ENCODE results near the gene AGPS.
"Not testable (repeated sequence)": the region's sequence is repeated elsewhere in the genome, so short reads cannot be mapped to it uniquely, and the experiment has no call there.

The AGPS gene

GRCh38 chr2:177529166-177529565 lies 136.6 kb downstream of the AGPS start:
- no peak for DNase-seq (ENCODE audit: low read depth)

- DNase-seq (ENCODE audit: low read depth) = no peak
Measured at GRCh38 chr2:177530561-177530960, 138.0 kb downstream of the AGPS start.

DNA sequence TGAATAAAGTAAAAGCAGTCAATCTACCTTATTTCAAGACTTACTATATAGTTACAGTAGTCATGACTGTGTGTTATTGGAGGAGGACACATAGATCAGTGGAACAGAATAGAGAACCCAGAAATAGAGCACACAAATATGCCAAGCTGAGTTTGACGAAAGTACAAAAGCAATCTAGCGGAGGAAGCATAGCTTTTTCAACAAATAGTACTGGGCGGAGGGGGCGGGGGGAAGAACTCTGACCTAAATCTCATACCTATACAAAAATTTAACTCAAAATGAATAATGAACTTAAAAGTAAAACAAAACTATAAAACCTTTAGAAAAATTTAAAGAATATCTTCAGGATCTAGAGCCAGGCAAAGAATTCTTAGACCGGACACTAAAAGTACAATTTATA lies 139.1 kb downstream of the AGPS start:
- DNase-seq (ENCODE audit: low read depth) = no peak

- DNase-seq (ENCODE audit: low read depth) = no peak
Measured at GRCh38 chr2:177532567-177532966, 140.0 kb downstream of the AGPS start.

- no peak for DNase-seq (ENCODE audit: low read depth)
Measured at GRCh38 chr2:177533253-177533652, 140.7 kb downstream of the AGPS start.

- DNase-seq (ENCODE audit: low read depth) = no peak
Measured at GRCh38 chr2:177535000-177535399, 142.4 kb downstream of the AGPS start.

- DNase-seq (ENCODE audit: low read depth) = no peak
Measured at GRCh38 chr2:177535958-177536504, 143.5 kb downstream of the AGPS start.

GRCh38 chr2:177537213-177537612 lies 144.6 kb downstream of the AGPS start:
- DNase-seq (ENCODE audit: low read depth) = no peak

- no peak for DNase-seq (ENCODE audit: low read depth)
Measured at GRCh38 chr2:177537636-177538035, 145.1 kb downstream of the AGPS start.

DNA sequence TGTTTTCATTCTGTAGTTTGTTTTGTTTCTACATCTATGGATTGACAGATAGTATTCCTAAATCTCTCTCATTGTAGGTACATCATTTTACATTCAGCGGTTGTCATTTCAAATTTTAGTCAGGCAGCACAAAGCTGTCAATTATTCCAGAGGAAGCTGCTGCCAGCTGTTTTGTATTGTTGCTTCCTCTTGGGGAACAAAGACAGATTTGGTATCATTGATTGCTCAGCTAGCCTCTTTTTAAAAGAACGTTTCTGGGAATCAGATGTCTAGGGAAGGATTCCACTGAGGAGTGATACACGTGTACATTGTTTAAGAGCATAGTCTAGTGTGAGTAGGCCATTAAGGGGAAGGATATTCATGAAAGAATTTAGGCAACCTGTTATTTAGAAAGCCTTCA lies 145.8 kb downstream of the AGPS start:
- DNase-seq (ENCODE audit: low read depth) = no peak

- DNase-seq (ENCODE audit: low read depth) = no peak
Measured at GRCh38 chr2:177540283-177540682, 147.7 kb downstream of the AGPS start.

DNA sequence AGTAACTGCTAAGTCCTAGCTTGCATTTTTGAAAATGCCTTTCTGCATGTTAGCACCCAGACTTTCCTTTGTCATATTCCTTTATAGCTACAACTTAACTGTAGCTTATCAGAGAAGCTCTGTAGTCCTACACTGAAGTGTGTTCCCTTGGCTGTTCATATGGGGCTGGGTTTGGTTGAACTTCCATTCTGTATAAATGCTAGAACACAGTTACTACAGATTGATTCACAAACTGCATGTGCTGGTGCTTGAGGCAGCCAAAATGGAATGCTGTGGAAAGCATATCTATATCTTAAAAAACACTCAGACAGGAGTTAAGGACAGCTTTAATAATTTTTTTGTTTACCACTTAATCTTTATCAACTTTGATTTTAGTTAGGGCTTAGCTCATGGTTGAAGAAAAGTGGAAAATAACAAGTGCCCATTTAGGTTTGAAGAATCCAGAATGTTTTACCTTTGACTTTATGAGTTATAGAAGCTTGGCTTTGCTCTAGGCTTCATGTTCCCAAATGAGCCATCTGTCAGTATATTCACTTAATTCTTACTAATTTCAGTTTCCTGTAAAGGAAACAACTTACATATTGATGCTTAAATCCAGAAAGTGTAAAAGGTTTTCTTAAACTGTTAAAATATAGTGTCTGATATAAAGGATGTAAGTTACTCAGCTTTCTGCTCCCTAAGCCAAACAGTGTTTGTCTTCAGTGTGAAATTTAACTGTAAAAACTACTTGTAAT lies 148.9 kb downstream of the AGPS start:
- DNase-seq (ENCODE audit: low read depth) = no peak

GRCh38 chr2:177542396-177542795 lies 149.8 kb downstream of the AGPS start:
- DNase-seq (ENCODE audit: low read depth) = no peak

DNA sequence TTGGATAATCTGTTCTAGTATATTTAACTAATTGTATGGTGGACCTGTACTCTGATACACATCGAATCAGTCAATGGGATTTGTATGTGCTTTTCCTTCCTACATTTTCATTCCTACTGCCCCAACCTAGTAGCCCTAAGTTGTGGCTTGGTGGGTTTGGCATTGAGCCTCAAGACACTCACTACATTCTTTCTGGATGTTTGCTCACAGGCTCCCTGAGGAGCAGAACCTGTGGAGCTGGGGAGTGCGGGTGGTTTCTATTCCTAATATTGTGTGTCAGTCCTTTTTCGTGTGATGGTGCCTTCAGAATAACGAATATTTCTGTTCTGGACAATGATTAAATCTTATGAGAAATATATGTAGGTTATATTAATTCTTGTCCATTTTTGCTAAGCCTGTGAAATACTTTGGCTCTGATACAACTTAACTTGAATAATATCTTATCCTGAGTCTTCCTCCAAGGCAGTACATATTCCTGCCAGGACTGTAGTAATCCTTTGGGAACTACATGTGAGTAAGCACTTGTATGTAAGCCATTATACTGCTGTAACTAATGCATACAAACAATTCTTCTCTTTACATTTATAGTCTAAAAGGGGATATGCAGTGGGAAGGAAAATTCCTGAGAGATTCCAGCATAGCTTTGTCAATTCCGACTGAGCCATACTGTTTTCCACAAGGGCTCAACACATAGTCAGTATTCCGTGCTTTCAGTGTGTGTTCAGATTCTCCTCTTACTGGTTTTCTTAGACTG lies 150.6 kb downstream of the AGPS start:
- no peak for DNase-seq (ENCODE audit: low read depth)

DNA sequence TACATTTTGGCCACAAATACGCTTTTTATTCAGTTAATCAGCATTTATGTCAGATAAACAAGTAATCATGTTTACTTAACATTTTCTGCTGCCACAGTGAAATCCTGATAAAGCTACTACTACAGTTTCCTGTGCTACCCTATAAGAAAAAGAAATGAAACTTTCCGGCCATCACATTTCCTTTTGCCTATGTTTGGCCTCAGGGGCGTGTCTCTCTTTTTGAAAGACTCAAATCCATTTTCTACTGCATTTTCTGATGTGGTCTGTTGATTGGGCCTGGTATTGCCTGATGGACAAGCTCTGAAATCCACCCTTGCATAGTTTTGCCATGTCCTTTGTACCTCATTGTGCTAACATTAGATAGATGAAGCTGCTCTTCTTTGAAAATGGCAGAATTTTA lies 152.6 kb downstream of the AGPS start:
- DNase-seq (ENCODE audit: low read depth) = no peak

GRCh38 chr2:177545981-177546585 lies 153.5 kb downstream of the AGPS start:
- DNase-seq (ENCODE audit: low read depth) = no peak

DNA sequence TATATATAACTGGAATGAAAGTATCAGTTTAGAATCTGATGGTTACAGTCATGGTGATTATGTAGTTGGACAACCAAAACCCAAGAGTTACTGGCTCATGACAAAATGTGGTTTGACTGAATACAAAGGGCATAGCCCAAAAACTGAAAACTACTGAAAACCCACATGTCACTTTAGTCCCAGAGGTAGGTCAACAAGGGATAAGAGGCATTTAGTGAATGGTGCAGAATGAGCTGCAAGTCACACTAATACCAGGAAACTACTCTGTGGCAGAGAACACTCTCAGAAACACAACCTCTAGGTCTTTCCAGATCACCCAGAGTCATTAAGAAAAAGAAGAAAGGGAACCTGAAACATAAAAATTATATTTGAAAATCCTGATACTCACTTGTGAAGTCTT lies 154.5 kb downstream of the AGPS start:
- no peak for DNase-seq (ENCODE audit: low read depth)

DNA sequence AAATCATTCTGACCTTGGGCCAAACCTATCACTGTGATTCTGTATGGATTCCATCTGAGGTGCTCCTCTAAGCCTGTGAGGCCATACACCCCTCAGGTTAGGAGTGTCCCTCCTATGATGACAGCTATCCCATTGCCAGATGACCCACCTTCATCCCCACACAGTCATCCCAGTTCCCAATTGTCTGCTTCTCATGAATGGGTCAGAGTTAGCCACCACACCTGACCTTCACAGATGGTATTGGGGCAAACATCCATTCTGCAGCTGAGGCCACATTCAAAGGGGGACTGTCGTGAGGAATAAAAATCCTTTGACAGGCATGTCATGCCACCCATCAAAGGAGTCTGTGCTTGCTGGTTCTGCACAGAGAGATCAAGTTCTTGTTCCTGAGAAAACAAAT lies 155.2 kb downstream of the AGPS start:
- no peak for DNase-seq (ENCODE audit: low read depth)

DNA sequence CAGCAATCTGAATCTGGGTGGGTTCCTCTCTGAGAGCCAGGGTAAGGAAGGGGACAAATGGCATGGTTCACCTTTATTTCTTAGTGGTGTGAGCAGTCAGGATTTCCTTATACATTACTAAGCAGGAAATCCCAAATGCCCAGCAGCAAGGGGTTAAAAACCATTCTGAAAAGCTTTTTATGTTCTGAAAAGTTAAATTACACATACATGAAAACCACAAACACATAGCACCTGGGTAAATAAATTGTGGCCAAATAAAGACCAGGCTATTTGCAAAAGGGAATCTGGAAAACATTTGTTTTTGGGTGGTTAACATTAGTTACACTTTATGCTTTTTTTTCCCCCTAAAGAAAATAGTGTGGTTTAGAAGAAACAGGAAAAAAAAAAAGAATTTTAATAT lies 156.1 kb downstream of the AGPS start:
- no peak for DNase-seq (ENCODE audit: low read depth)

- DNase-seq (ENCODE audit: low read depth) = no peak
Measured at GRCh38 chr2:177549171-177549570, 156.6 kb downstream of the AGPS start.

DNA sequence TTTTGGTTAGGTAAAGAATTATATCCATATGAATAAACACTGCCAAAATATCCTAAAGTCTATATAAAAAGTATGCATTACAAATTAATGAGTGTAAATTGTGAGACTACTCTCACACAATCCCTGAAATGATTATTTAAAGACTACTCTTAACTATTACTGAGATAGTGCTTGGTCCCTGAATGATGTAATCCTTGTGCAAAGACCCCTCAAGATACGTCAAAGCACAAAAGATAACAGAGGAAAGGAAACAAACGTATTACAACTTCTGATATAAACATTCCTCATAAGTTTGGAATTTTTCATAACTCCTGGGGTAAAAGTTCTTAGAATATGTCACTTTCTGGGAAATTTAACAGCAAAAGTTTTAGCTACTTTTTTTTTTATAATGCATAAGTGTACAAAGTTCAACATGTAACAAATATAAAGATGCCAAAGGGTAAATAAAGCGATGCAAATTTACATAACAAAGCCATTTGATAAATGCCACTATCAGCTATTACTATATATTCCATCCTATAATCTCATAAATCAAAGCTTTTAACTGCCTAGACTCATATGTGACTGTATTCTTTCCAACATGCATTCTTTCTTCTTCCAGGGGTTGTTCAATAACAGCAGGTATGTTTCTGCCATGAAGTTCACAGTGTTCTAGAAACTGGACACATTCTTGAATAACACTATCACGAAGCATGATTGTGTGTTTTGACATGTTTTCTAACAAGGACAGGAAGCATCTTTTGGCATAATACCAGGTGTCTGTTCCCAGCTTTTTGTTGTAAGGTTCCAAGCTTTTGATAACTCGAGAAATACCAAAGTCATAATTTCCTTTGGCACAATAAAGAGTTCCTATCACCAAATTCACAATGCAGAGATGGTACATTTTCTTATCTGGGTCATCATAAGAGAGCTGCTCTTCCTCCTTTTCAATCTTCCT lies 158.0 kb downstream of the AGPS start:
- DNase-seq (ENCODE audit: low read depth) = no peak

DNA sequence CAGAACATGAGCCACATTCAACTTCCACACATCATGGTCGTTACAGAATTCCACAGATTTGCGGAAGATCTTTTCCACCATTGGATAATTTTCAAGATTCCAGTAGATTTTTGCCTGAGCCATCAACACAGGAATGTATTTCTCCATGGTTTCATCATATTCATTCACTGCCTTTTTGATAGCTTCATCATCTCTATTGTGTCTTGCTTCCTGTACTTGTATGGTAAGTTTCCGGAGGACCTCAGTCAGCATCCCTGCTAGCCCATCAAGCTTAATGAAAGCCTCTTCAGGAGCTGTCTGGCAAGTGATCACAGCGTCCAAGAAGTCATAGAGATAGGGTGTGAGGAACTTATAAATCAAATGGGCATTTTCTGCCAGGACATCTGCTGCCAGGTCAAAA lies 158.8 kb downstream of the AGPS start:
- DNase-seq (ENCODE audit: low read depth) = not testable (repeated sequence)
